Ureter (tissue), 1 donor: ENCODE results near the gene GATAD2B. TPM values are rescaled to one million over a fixed set of nuclear protein-coding genes. Genes with fewer than 3 reads are reported as not detected.
A peak's percentile ranks its signal among the peaks of the same experiment; 100 is the strongest.

ENCODE experiments used
- DNase-seq: peaks from one replicate; pipeline ENCODE4 v3.0.0-alpha.2; 2020; ENCODE audit warnings: low spot score
- total RNA-seq: library from RNA; stranded (reverse); gene quantifications from one replicate; pipeline ENCODE4 v1.2.4, GENCODE V29; 2023
- donor health status: DM: yes; HTN: yes; CAD: no.

GATAD2B gene
- total RNA-seq, 1 donor from 2014 or later, result 43.1 TPM

- no peak for DNase-seq
Observed at GRCh38 chr1:153951801-153952200, 29.0 kb upstream of the GATAD2B start.

- DNase-seq, result no peak
Observed at GRCh38 chr1:153951183-153951582, 28.4 kb upstream of the GATAD2B start.

- peak; percentile 85 for DNase-seq
Observed at GRCh38 chr1:153946622-153947241, 24.0 kb upstream of the GATAD2B start, which contains the start of gene DENND4B. DENND4B (minus strand) TSS chr1:153946718; CDS start chr1:153944374, 2,344 bp downstream.

- peak; percentile 85 for DNase-seq
Observed at GRCh38 chr1:153945795-153946621, 23.2 kb upstream of the GATAD2B start.

GRCh38 chr1:153945131-153945794, 22.5 kb upstream of the GATAD2B start:
- peak; percentile 68 for DNase-seq

- no peak for DNase-seq
Observed at GRCh38 chr1:153944827-153945117, 22.0 kb upstream of the GATAD2B start.

GRCh38 chr1:153944005-153944826, 21.4 kb upstream of the GATAD2B start:
- no peak for DNase-seq

GRCh38 chr1:153942766-153943549, 20.2 kb upstream of the GATAD2B start:
- no peak for DNase-seq

GRCh38 chr1:153941826-153942725, 19.3 kb upstream of the GATAD2B start:
- DNase-seq, result no peak

GRCh38 chr1:153940756-153941155, 18.0 kb upstream of the GATAD2B start:
- no peak for DNase-seq

- no peak for DNase-seq
Observed at GRCh38 chr1:153939476-153939875, 16.7 kb upstream of the GATAD2B start.

- no peak for DNase-seq
Observed at GRCh38 chr1:153938996-153939395, 16.2 kb upstream of the GATAD2B start.

GRCh38 chr1:153937331-153937730, 14.6 kb upstream of the GATAD2B start:
- no peak for DNase-seq

GRCh38 chr1:153936011-153936802, 13.4 kb upstream of the GATAD2B start:
- no peak for DNase-seq

- no peak for DNase-seq
Observed at GRCh38 chr1:153934746-153935145, 12.0 kb upstream of the GATAD2B start.

- DNase-seq, result no peak
Observed at GRCh38 chr1:153933955-153934354, 11.2 kb upstream of the GATAD2B start.

GRCh38 chr1:153933430-153933829, 10.7 kb upstream of the GATAD2B start:
- DNase-seq, result no peak

GRCh38 chr1:153932156-153933131, 9.7 kb upstream of the GATAD2B start:
- DNase-seq, result no peak
